HG02885 (cell line): Measurements from ENCODE around the gene PRCP.

ENCODE experiments used
- ATAC-seq: cut with Tn5 transposase; IDR thresholded peaks from one replicate; pipeline ENCODE4 v1.9.1; 2021; ENCODE audit warnings: mild to moderate bottlenecking; ENCODE audit not compliant: unreplicated experiment, poor library complexity

The PRCP gene

GRCh38 chr11:82792822-82793569 lies 107.2 kb downstream of the PRCP start:
- no peak for ATAC-seq

DNA sequence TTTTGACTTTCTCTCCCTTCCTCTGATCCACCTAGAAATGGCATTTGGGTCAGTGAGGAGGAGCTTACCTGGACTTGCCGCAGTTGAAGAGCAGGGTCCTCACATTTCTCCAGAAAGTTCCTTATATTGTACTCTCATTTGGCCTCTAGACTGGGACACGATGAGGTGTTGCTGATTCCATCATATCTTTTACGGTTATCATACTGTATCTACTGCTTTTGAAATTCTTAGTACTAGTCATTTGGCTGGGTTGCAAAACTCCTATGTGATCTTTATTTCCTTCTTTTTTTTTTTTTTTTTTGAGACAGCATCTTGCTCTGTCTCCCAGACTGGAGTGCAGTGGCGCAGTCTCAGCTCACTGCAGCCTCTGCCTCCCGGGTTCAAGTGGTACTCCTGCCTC lies 107.9 kb downstream of the PRCP start:
- ATAC-seq = no peak

- no peak for ATAC-seq
These were observed 108.5 kb downstream of the PRCP start for GRCh38 chr11:82791779-82792178.

- ATAC-seq = no peak
These were observed 109.3 kb downstream of the PRCP start for GRCh38 chr11:82790723-82791484.

- no peak for ATAC-seq
These were observed 112.2 kb downstream of the PRCP start for GRCh38 chr11:82787981-82788380.

GRCh38 chr11:82786836-82787235 lies 113.4 kb downstream of the PRCP start:
- ATAC-seq = no peak

- no peak for ATAC-seq
These were observed 114.2 kb downstream of the PRCP start for GRCh38 chr11:82786001-82786400.

- no peak for ATAC-seq
These were observed 117.3 kb downstream of the PRCP start for GRCh38 chr11:82782825-82783374.

DNA sequence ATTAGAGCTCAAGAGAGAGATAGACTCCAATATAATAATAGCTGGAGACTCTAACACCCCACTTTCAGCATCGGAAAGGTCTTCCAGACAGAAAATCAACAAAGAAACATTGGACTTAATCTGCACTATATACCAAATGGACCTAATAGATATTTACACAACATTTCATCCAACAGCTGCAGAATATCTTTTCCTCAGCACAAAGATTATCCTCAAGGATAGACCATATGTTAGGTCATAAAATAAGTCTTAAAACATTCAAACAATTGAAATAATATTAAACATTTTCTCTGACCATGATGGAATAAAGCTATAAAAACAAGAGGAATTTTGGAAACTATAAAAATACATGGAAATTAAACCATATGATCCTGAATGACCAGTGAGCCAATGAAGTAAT lies 121.5 kb downstream of the PRCP start:
- no peak for ATAC-seq

- ATAC-seq = no peak
These were observed 123.9 kb downstream of the PRCP start for GRCh38 chr11:82776377-82776776.

DNA sequence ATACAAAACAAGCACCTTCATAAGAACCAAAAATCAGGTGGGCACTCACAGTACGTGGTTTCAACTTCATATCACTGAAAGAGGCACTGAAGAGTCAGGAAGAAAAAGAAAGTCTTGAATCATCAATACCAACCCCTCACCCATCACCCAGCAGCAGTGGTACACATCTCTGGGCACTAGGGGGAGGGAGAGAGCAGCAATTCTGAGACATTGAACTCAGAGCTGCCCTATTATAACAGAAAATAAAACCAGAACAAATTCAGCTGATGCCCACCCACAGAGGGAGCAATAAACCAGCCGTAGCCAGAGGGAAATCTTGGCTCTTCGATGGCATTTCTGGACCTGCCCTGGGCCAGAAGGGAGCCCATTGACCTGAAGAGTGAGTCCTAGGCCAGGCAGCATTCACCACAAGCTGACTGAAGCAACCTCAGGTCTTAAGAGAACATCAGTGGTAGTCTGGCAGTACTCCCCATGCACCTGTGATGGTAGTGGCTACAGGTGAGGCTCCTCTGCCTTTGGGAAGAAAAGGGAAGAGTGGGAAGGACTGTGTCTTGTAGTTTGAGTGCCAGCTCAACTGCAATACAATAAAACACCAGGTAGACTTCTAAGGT lies 124.4 kb downstream of the PRCP start:
- ATAC-seq = peak; percentile 99

- no peak for ATAC-seq
These were observed 125.0 kb downstream of the PRCP start for GRCh38 chr11:82775218-82775617.
